Measurements from ENCODE around the gene SYT11.

- no peak for TF ChIP-seq CTCF (IDR thresholded peaks at IDR 0.05 in 8 of 11, conservative IDR thresholded peaks at IDR 0.05 in 3 of 11)
- no peak for TF ChIP-seq POLR2A (IDR thresholded peaks at IDR 0.05)
- TF ChIP-seq POLR2AphosphoS5 (IDR thresholded peaks at IDR 0.05): no peak
These were observed 1.7 kb downstream of the SYT11 start for GRCh38 chr1:155860970-155861510.

Measured in spleen (tissue), 7 donors.